OCI-LY1 (cell line): Measurements from ENCODE around the gene COL15A1.
"Not testable (repeated sequence)": the region's sequence is repeated elsewhere in the genome, so short reads cannot be mapped to it uniquely, and the experiment has no call there.

Experiments used
- EZH2 ChIP-seq: fragments of 200-600 bp; sonication (generic), shearing (Covaris generic); IDR thresholded peaks from 2 replicates; pipeline ENCODE4 v1.8.0; 2017; ENCODE audit warnings: borderline replicate concordance, mixed run types, mild to moderate bottlenecking, antibody characterized with exemption, low read length, moderate library complexity, mixed read lengths
- TF ChIP-seq, protein P1 (sequence below): fragments of 200-600 bp; sonication (generic), shearing (Covaris generic); IDR thresholded peaks from 2 replicates; pipeline ENCODE4 v1.5.1; 2017; ENCODE audit warnings: mild to moderate bottlenecking, antibody characterized with exemption, low read length, moderate library complexity, mixed read lengths

DNA sequence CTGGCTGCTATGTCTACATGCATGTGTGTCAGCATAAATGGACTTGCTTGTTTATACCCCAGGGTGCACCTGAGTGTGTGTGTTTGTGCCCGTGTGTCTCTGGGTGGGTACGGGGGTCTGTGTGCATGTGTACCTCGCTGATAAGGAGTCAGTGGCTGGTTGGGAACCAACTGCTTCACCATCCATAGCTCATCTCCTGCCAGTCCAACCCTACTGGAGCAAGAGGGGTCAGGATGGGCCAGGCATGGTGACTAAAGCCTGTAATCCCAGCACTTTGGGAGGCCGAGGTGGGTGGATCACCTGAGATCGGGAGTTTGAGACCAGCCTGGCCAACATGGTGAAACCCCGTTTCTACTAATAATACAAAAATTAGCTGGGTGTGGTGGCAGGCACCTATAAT is 32.0 kb upstream of the COL15A1 start:
- TF ChIP-seq, protein P1, sequence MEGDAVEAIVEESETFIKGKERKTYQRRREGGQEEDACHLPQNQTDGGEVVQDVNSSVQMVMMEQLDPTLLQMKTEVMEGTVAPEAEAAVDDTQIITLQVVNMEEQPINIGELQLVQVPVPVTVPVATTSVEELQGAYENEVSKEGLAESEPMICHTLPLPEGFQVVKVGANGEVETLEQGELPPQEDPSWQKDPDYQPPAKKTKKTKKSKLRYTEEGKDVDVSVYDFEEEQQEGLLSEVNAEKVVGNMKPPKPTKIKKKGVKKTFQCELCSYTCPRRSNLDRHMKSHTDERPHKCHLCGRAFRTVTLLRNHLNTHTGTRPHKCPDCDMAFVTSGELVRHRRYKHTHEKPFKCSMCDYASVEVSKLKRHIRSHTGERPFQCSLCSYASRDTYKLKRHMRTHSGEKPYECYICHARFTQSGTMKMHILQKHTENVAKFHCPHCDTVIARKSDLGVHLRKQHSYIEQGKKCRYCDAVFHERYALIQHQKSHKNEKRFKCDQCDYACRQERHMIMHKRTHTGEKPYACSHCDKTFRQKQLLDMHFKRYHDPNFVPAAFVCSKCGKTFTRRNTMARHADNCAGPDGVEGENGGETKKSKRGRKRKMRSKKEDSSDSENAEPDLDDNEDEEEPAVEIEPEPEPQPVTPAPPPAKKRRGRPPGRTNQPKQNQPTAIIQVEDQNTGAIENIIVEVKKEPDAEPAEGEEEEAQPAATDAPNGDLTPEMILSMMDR: not testable (repeated sequence)
- TF ChIP-seq EZH2: not testable (repeated sequence)
